Measurements from ENCODE around the gene POU2F3. TPM values are rescaled to one million over a fixed set of nuclear protein-coding genes. Genes with fewer than 3 reads are reported as not detected.

The POU2F3 gene
- total and polyA plus RNA-seq, 7 experiments from 2014 or later: 0.24 TPM; not detected in 6

- no peaks in the 10 kb centered on the region for H3K4me1 ChIP-seq (ENCODE audit: control insufficient read depth in 2 of 2, insufficient read depth in 2 of 2, low read length in 2 of 2)
- Mint-ChIP-seq H3K4me3 (no peak overlapping the region), H3K27ac (no peak overlapping the region), H3K27me3 (peaks cover 9 to 32% (median 18%) of the 10 kb centered on the region in 5 donors), H3K36me3 (no peaks in the 10 kb centered on the region), H3K4me1 (no peaks in the 10 kb centered on the region), H3K9me3 (no peaks in the 10 kb centered on the region)
- ChIA-PET POLR2A (no interaction called here), CTCF (no interaction called here)
- H3K9me3 ChIP-seq (ENCODE audit: control insufficient read depth in 2 of 3, low read length in 3 of 3): no peaks in the 10 kb centered on the region
- H3K27ac ChIP-seq (ENCODE audit: low read depth, low read length): no peak overlapping the region
- H3K27me3 ChIP-seq (ENCODE audit: control insufficient read depth in 2 of 2, insufficient read depth in 2 of 2, low read length in 2 of 2): no peaks in the 10 kb centered on the region
- H3K4me3 ChIP-seq (ENCODE audit: low read length): no peak overlapping the region
- no peak for DNase-seq
- no peaks in the 10 kb centered on the region for H3K36me3 ChIP-seq (ENCODE audit: control insufficient read depth in 2 of 3, insufficient read depth in 3 of 3, low read length in 3 of 3)
- intact Hi-C loops (cut with micrococcal nuclease): no loop called here
- ATAC-seq: no peak
Measured at GRCh38 chr11:120365512-120365911, 125.6 kb downstream of the POU2F3 start.

Other genes with a start within 250 kb of the POU2F3 start
- gene TRIM29, start 102.0 kb upstream of the POU2F3 start, total RNA-seq: not detected
- not detected for gene TRIM29, start 102.0 kb upstream of the POU2F3 start, polyA plus RNA-seq
- gene OAF, start 29.1 kb upstream of the POU2F3 start, total RNA-seq: 10 to 100 TPM in 1 of 5 experiments, 1 to 10 TPM in 4; 3.4 to 21.2 (median 4.6) TPM
- 1 to 10 TPM; 3.2 to 5.2 TPM for gene OAF, start 29.1 kb upstream of the POU2F3 start, polyA plus RNA-seq
- under 1 TPM in 3 of 5 experiments, not detected in 2; 0.11 to 0.48 (median 0.17) TPM for gene TLCD5, start 85.2 kb downstream of the POU2F3 start, total RNA-seq
- not detected for gene TLCD5, start 85.2 kb downstream of the POU2F3 start, polyA plus RNA-seq
- 10 to 100 TPM in 2 of 5 experiments, 1 to 10 TPM in 3; 1.9 to 13.1 (median 3.5) TPM for gene ARHGEF12, start 96.3 kb downstream of the POU2F3 start, total RNA-seq
- under 1 TPM; 0.38 to 0.49 TPM for gene ARHGEF12, start 96.3 kb downstream of the POU2F3 start, polyA plus RNA-seq